K562 (cell line): Measurements from ENCODE around the gene MYOG. TPM values are rescaled to one million over a fixed set of nuclear protein-coding genes. Genes with fewer than 3 reads are reported as not detected.

ENCODE experiments used
- ATAC-seq: fragments of 200-7000 bp; cut with Tn5 transposase; 3 replicates; pipeline ENCODE4 v1.9.1; 2020; ENCODE audit warnings: moderate library complexity
- BruUV-seq: library from RNA; stranded (reverse); fragments of 400-500 nt; replicated peaks from 2 replicates; lab custom pipeline; 2021; lab: Mats Ljungman, UMichigan
- CTCF ChIA-PET: fragments of 300-600 bp; formaldehyde crosslinking; extraction: SDS; loops from one replicate; lab custom pipeline; 2021; ENCODE audit warnings: low intra/inter-chr PET ratio; lab: Yijun Ruan, JAX
- POLR2A ChIA-PET: fragments of 300-600, 350-650 bp; sonication (Branson Sonifier 250); formaldehyde crosslinking; extraction: SDS; loops from one replicate; lab custom pipeline; 2021; ENCODE audit warnings: antibody characterized with exemption, inconsistent platforms; lab: Yijun Ruan, JAX
- DNase-seq, 4 experiments: peaks; one replicate each; pipeline versions ENCODE4 v3.0.0 to v3.0.0-alpha.2; 2011 to 2018; ENCODE audit warnings: low spot score in 3 of 4, mixed read lengths in 3 of 4; ENCODE audit errors: extremely low read depth in 1 of 4
- FAIRE-seq: peaks from 2 replicates; lab custom pipeline; 2011; peaks lifted over from hg19 to GRCh38; lab: Jason Lieb, UNC
- H2AFZ ChIP-seq: 2 replicates; pipeline ENCODE4 v1.6.0; 2011; ENCODE audit warnings: low read depth, low read length, control low read depth, inconsistent platforms
- H3K27ac ChIP-seq: fragments of 200-600 bp; 3 replicates; pipeline ENCODE4 v1.8.0; 2011; ENCODE audit warnings: low read depth, mild to moderate bottlenecking, control low read depth, inconsistent platforms, low read length, moderate library complexity, mixed read lengths; ENCODE audit errors: extremely low read depth
- H3K27me3 ChIP-seq, 2 experiments: fragments of 300-600 bp in 1 of 2; 2 replicates in 1 of 2; 3 replicates in 1 of 2; pipeline versions ENCODE4 v1.6.0 to v1.8.0; 2011; ENCODE audit warnings: inconsistent platforms in 2 of 2, low read length in 2 of 2, mild to moderate bottlenecking in 1 of 2, mixed read lengths in 1 of 2, moderate library complexity in 1 of 2; ENCODE audit not compliant: control insufficient read depth in 2 of 2, insufficient read depth in 2 of 2
- H3K36me3 ChIP-seq: fragments of 300-600 bp; 3 replicates; pipeline ENCODE4 v1.8.0; 2011; ENCODE audit warnings: mild to moderate bottlenecking, low read length, inconsistent platforms; ENCODE audit not compliant: control insufficient read depth, insufficient read depth
- H3K4me1 ChIP-seq, 2 experiments: fragments of 200-600 bp in 1 of 2; replicated peaks in 1 of 2; 2 replicates in 1 of 2; 3 replicates in 1 of 2; pipeline versions ENCODE4 v1.5.1 to v1.8.0; 2011; ENCODE audit warnings: inconsistent platforms in 2 of 2, low read length in 2 of 2, mild to moderate bottlenecking in 1 of 2, mixed read lengths in 1 of 2, moderate library complexity in 1 of 2; ENCODE audit not compliant: control insufficient read depth in 2 of 2, insufficient read depth in 2 of 2
- H3K4me2 ChIP-seq: 2 replicates; pipeline ENCODE4 v1.6.1; 2011; ENCODE audit warnings: low read length, control low read depth, inconsistent platforms, mixed read lengths; ENCODE audit not compliant: insufficient read depth
- H3K4me3 ChIP-seq: fragments of 200-600 bp; sonication (generic), shearing (Covaris generic); 2 replicates; pipeline ENCODE4 v1.5.1; 2016; ENCODE audit warnings: control low read depth, inconsistent platforms
- H3K79me2 ChIP-seq: fragments of 200-600 bp; 3 replicates; pipeline ENCODE4 v1.8.0; 2011; ENCODE audit warnings: low read length, inconsistent platforms; ENCODE audit not compliant: control insufficient read depth, insufficient read depth
- H3K9ac ChIP-seq, 2 experiments: 2 replicates each; pipeline versions ENCODE4 v1.6.0 to v1.6.1; 2011; ENCODE audit warnings: low read depth in 2 of 2, low read length in 2 of 2, control low read depth in 1 of 2, inconsistent platforms in 1 of 2, mild to moderate bottlenecking in 1 of 2, mixed read lengths in 1 of 2; ENCODE audit not compliant: insufficient read depth in 1 of 2
- H3K9me1 ChIP-seq: one replicate; pipeline ENCODE4 v1.6.0; 2011; ENCODE audit warnings: inconsistent platforms, mild to moderate bottlenecking, low read length, moderate library complexity; ENCODE audit not compliant: control insufficient read depth, insufficient read depth
- H3K9me3 ChIP-seq: replicated peaks from 2 replicates; pipeline ENCODE4 v1.5.1; 2011; ENCODE audit warnings: low read depth, low read length, inconsistent platforms; ENCODE audit not compliant: control insufficient read depth, insufficient read depth
- H4K20me1 ChIP-seq: replicated peaks from 2 replicates; pipeline ENCODE4 v1.6.1; 2011; ENCODE audit warnings: low read length, inconsistent platforms, mixed read lengths; ENCODE audit not compliant: control insufficient read depth, insufficient read depth
- PHB2 ChIP-seq: fragments of 450-650 bp; IDR thresholded peaks from 2 replicates; pipeline ENCODE4 v1.6.1; 2017; ENCODE audit warnings: low read depth
- PYGO2 ChIP-seq: fragments of 450-650 bp; IDR thresholded peaks from 2 replicates; pipeline ENCODE4 v1.6.1; 2016; ENCODE audit warnings: mild to moderate bottlenecking, missing genetic modification characterization, moderate library complexity, missing compliant biosample characterization
- SMARCA4 ChIP-seq: fragments of 450-650 bp; IDR thresholded peaks from 2 replicates; pipeline ENCODE4 v1.6.1; 2016
- SRSF7 ChIP-seq: fragments of 200-400 bp; formaldehyde crosslinking; optimal IDR thresholded peaks from 2 replicates; pipeline ENCODE3; 2017; ENCODE audit warnings: mild to moderate bottlenecking, low read depth, low read length
- ZC3H8 ChIP-seq: fragments of 450-650 bp; IDR thresholded peaks from 2 replicates; pipeline ENCODE4 v1.6.1; 2017
- ZNF263 ChIP-seq: sonication (generic); formaldehyde crosslinking; IDR thresholded peaks from 2 replicates; pipeline ENCODE4 v1.8.0; 2022; ENCODE audit warnings: mild to moderate bottlenecking, missing genetic modification reagents, borderline replicate concordance
- ZNF644 ChIP-seq: fragments of 200-800 bp; sonication (Bioruptor generic); IDR thresholded peaks from 2 replicates; pipeline ENCODE4 v1.6.1; 2016; ENCODE audit warnings: low read depth, missing genetic modification characterization, missing compliant biosample characterization
- WGBS: fragments of 100-300 bp; shearing (Covaris generic); methylation state at CpG from one replicate; pipeline ENCODE4 v1.1.6; 2016; ENCODE audit warnings: low coverage, mixed read lengths; ENCODE audit not compliant: insufficient coverage; ENCODE audit errors: missing lambda C conversion rate; 5-methylcytosine and 5-hydroxymethylcytosine counted together
- in situ Hi-C: fragments of 300-500 bp; cut with MboI; formaldehyde crosslinking; loops from 4 replicates; pipeline ENCODE4 v1.15.0; 2018; ENCODE audit warnings: inconsistent platforms, mixed read lengths
- intact Hi-C: fragments of 100-400 bp; cut with micrococcal nuclease; formaldehyde crosslinking; loops from 2 replicates; pipeline ENCODE4 v1.14.2; 2022
- polyA plus RNA-seq, 8 experiments: library from polyadenylated mRNA; depleted of rRNA in 4 of 8; stranded (reverse) in 5 of 8; unstranded in 3 of 8; fragments of >200 nt; fragmentation: Nextera tagmentation in 2 of 8; fragmentation: Illumina TruSeq in 1 of 8; extraction: Ambion mirVana in 2 of 8; extraction: Trizol in 1 of 8; gene quantifications; 2 replicates each; pipeline versions ENCODE4 v1.2.1 to v1.2.3, GENCODE V29; 2011 to 2014; ENCODE audit warnings: inconsistent platforms in 1 of 8, missing spikeins in 1 of 8
- total RNA-seq, 7 experiments: library from RNA; depleted of rRNA in 6 of 7; stranded (reverse); fragments of >200 nt in 6 of 7; fragmentation: Illumina TruSeq in 2 of 7; extraction: Trizol in 2 of 7; gene quantifications; 2 replicates each; pipeline versions ENCODE4 v1.2.1 to v1.2.3, GENCODE V29; 2011 to 2021; ENCODE audit warnings: low replicate concordance in 1 of 7

Gene MYOG
- total and polyA plus RNA-seq, 9 of the 15 experiments (the other 6 are each of a cell fraction or from before 2014, with no cell fraction given) = not detected

DNA sequence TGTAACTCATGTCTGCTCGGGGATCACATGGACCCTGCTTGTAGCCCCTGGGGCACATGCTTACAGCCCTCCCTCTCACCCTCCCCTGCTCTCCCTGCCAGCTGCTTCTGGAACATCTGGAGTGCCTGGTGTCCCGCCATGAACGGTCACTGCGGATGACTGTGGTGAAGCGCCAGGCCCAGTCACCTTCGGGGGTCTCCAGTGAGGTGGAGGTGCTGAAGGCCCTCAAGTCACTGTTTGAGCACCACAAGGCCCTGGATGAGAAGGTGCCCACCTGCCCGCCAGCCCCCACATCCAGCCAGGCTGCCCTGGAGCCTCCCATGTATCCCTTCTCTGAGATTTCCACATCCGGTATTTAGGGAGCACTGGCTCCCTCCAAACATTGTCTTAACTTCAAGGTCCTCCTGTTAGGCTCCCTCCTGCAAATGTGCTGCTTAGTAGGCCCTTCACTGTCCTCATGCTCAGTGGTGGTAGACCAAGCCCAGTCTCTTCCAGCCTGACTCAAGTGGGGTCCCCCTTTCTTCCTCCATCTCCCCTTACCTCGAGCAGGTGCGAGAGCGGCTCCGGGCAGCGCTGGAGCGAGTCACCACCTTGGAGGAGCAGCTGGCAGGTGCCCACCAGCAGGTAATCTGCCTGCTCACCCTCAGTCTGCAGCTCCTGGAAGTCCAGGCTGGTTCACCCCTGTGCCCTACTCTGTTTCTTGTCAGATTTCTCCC lies 41.8 kb downstream of the MYOG start:
- CTCF ChIA-PET = no interaction called here
- FAIRE-seq = no peak
- no peak overlapping the region for H3K27ac ChIP-seq
- no peaks in the 10 kb centered on the region for H3K9me3 ChIP-seq
- H3K4me3 ChIP-seq = no peak overlapping the region
- no peak for DNase-seq
- BruUV-seq = no TSS peak
- POLR2A ChIA-PET = interaction anchor here (0.6 to 1.6 kb wide), 4 partner anchors 10 to 30 kb away, joined by 3 to 5 read pairs (median 3); no protein-coding TSS in a partner anchor
- no peaks in the 10 kb centered on the region for H3K79me2 ChIP-seq
- peaks cover 57% of the 10 kb centered on the region for H4K20me1 ChIP-seq
- ATAC-seq = no peak
- no peak for TF ChIP-seq PYGO2 (tag)
- TF ChIP-seq SRSF7 = no peak
- TF ChIP-seq PHB2 = no peak
- TF ChIP-seq ZNF644 (tag) = no peak
- TF ChIP-seq ZNF263 (CRISPR knock-in tag) = peak; percentile 48; the same call in 1 of the 2 replicates
- TF ChIP-seq ZC3H8 = no peak
- TF ChIP-seq SMARCA4 = no peak
- TF ChIP-seq, all 486 proteins: peak for 1
- Histone ChIP-seq H3K9ac (no peak overlapping the region), H3K36me3 (no peaks in the 10 kb centered on the region; the same call in 2 of the 3 replicates), H3K4me2 (no peak overlapping the region), H3K4me1 (peaks cover 0 to 16% of the 10 kb centered on the region in 2 experiments; a peak in 3 of 5 replicates), H3K9me1 (peaks cover 2% of the 10 kb centered on the region), H2AFZ (no peak overlapping the region), H3K27me3 (peaks cover 48 to 70% of the 10 kb centered on the region in 2 experiments)
- 1% methylated on average over 14 of the region's 14 CpGs for WGBS
- in situ Hi-C loops = no loop called here
- intact Hi-C loops = no loop called here
